GM12865 (cell line): Measurements from ENCODE around the gene SPACA4.
"Not testable (repeated sequence)": the region's sequence is repeated elsewhere in the genome, so short reads cannot be mapped to it uniquely, and the experiment has no call there.

Source experiments
- DNase-seq: peaks from one replicate; pipeline ENCODE4 v3.0.0; 2010; ENCODE audit warnings: low read depth
- H3K4me3 ChIP-seq: 2 replicates; pipeline ENCODE4 v1.5.1; 2011; ENCODE audit warnings: mild to moderate bottlenecking, low read depth, low read length, control low read depth
- TF ChIP-seq, protein P1 (sequence below): IDR thresholded peaks from 2 replicates; pipeline ENCODE4 v1.5.1; 2011; ENCODE audit warnings: low read length, control low read depth, low read depth, inconsistent platforms; ENCODE audit not compliant: insufficient read depth; ENCODE audit errors: missing control alignments

Gene SPACA4

DNA sequence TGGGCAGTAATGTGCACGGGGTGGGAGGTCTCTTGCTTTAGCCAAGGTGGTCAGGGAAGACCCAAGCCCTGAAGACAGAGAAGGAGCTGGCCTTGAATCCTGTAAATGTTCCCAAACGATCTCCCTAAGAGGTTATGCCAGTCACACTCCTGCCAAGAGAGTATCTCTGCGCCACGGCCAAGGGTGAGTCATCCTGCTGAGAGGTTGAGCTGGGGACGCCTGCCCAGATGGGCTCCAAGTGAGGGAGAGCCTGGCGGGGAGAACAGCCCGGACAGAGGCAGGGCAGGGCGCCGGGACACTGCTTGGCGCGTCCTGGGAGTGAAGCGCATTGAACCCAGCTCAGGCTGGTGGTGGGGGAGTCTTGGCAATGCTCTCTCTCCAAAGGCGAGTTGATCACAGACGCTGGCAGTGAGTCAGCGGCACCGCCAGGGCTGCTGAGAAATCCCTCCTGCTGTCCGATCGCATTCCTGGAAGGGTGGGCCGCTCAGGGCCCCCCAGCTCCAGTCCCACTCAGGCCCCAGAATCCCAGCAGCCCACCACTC lies 38.1 kb upstream of the SPACA4 start:
- TF ChIP-seq, protein P1, sequence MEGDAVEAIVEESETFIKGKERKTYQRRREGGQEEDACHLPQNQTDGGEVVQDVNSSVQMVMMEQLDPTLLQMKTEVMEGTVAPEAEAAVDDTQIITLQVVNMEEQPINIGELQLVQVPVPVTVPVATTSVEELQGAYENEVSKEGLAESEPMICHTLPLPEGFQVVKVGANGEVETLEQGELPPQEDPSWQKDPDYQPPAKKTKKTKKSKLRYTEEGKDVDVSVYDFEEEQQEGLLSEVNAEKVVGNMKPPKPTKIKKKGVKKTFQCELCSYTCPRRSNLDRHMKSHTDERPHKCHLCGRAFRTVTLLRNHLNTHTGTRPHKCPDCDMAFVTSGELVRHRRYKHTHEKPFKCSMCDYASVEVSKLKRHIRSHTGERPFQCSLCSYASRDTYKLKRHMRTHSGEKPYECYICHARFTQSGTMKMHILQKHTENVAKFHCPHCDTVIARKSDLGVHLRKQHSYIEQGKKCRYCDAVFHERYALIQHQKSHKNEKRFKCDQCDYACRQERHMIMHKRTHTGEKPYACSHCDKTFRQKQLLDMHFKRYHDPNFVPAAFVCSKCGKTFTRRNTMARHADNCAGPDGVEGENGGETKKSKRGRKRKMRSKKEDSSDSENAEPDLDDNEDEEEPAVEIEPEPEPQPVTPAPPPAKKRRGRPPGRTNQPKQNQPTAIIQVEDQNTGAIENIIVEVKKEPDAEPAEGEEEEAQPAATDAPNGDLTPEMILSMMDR, result no peak
- DNase-seq, result no peak
- no peak overlapping the region for H3K4me3 ChIP-seq

- no peak for DNase-seq
- no peak overlapping the region for H3K4me3 ChIP-seq
- TF ChIP-seq, protein P1, result no peak
These were observed 36.7 kb upstream of the SPACA4 start for GRCh38 chr19:48569814-48570213.

- no peak overlapping the region for H3K4me3 ChIP-seq
- TF ChIP-seq, protein P1, result no peak
- DNase-seq, result no peak
These were observed 35.0 kb upstream of the SPACA4 start for GRCh38 chr19:48571378-48572162.

DNA sequence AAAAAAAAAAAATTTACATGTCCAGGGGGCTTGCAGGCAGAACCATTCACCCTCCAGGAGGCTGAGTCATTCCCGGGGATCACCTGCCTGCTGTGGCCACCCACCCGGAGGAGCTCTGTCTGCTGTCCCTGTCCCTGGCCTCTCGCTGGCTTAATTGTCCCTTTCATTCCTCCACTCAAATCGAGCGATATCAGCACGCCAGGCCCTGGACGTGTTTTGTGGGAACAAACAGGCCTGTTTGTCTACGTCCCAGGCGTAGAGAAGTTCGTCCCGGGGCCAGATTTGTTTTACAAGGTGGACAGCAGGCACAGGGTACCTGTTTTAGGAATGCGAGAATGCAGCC lies 33.4 kb upstream of the SPACA4 start:
- TF ChIP-seq, protein P1, result no peak
- DNase-seq, result no peak
- no peak overlapping the region for H3K4me3 ChIP-seq

DNA sequence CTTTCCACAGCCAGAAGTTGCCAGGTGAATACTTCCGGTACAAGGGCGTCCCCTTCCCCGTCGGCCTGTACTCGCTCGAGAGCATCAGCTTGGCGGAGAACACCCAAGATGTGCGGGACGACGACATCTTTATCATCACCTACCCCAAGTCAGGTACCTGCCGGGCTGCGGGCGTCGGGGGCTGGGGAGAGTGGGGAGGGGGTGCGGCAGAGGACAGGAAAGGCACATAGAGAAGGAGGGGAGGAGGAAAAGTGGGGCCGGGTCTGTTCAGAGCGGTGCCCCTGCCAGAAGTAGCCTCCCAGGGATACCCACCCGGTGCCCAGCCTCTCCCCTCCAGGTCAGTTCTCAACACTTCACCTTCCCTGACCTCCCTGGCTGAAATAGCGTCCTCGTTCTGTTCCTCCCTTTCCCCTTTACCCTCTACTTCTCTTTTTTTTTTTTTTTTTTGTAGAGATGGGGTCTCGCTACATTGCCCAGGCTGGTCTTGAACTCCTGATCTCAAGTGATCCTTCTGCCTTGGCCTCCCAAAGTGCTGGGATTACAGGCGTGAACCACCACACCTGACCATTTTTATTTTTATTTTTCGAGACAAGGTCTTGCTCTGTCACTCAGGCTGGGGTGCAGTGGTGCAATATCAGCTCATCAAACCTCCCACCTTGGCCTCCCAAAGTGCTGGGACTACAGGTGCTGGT lies 30.5 kb upstream of the SPACA4 start:
- no peak for DNase-seq
- no peak overlapping the region for H3K4me3 ChIP-seq
- TF ChIP-seq, protein P1, result no peak

DNA sequence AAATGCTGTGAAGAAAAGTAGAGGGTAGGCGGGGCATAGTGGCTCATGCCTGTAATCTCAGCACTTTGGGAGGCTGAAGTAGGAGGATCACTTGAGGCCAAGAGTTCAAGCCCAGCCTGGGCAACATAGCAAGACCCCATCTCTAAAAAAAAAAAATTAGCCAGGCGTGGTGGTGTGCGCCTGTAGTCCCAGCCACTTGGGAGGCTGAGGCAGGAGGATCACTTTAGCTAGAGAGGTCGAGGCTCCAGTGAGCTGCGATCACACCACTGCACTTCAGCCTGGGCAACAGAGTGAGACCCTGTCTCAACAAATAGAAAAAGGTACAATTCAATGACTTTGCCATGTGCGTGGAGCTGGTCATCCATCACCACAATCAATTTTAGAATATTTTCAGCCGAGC lies 28.6 kb upstream of the SPACA4 start:
- not testable (repeated sequence) for DNase-seq, H3K4me3 ChIP-seq

- no peak overlapping the region for H3K4me3 ChIP-seq
- TF ChIP-seq, protein P1, result no peak
- DNase-seq, result no peak
These were observed 27.7 kb upstream of the SPACA4 start for GRCh38 chr19:48578891-48579290.
